GM23248 (cell line): ENCODE results near the gene MASTL. TPM values are rescaled to one million over a fixed set of nuclear protein-coding genes. Genes with fewer than 3 reads are reported as not detected.
"Not testable (repeated sequence)": the region's sequence is repeated elsewhere in the genome, so short reads cannot be mapped to it uniquely, and the experiment has no call there.

ENCODE experiments used
- DNase-seq: peaks from one replicate; pipeline ENCODE4 v3.0.0-alpha.2; 2015
- H2AFZ ChIP-seq: fragments of 200-600 bp; sonication (generic); 2 replicates; pipeline ENCODE4 v1.6.1; 2016; ENCODE audit warnings: antibody characterized with exemption
- H3F3A ChIP-seq: fragments of 200-600 bp; sonication (generic); 2 replicates; pipeline ENCODE4 v1.6.1; 2016; ENCODE audit warnings: mild to moderate bottlenecking, antibody characterized with exemption, mixed run types; ENCODE audit not compliant: insufficient read depth
- H3K27ac ChIP-seq: fragments of 200-600 bp; sonication (generic); 2 replicates; pipeline ENCODE4 v1.5.1; 2016; ENCODE audit warnings: mild to moderate bottlenecking
- H3K27me3 ChIP-seq: fragments of 200-600 bp; sonication (generic); replicated peaks from 2 replicates; pipeline ENCODE4 v1.6.1; 2016; ENCODE audit warnings: mild to moderate bottlenecking; ENCODE audit not compliant: insufficient read depth
- H3K36me3 ChIP-seq: fragments of 200-600 bp; sonication (generic); 2 replicates; pipeline ENCODE4 v1.6.1; 2016; ENCODE audit warnings: low read depth, mild to moderate bottlenecking
- H3K4me1 ChIP-seq: fragments of 200-600 bp; sonication (generic); 2 replicates; pipeline ENCODE4 v1.6.1; 2016; ENCODE audit warnings: mild to moderate bottlenecking; ENCODE audit not compliant: insufficient read depth
- H3K4me2 ChIP-seq: fragments of 200-600 bp; sonication (generic); one replicate; pipeline ENCODE4 v1.6.1; 2016; ENCODE audit warnings: mild to moderate bottlenecking; ENCODE audit not compliant: unreplicated experiment
- H3K4me3 ChIP-seq: fragments of 200-600 bp; sonication (generic); 2 replicates; pipeline ENCODE4 v1.5.1; 2016; ENCODE audit warnings: mild to moderate bottlenecking
- H3K79me2 ChIP-seq: fragments of 200-600 bp; sonication (generic); 2 replicates; pipeline ENCODE4 v1.6.1; 2016; ENCODE audit warnings: mild to moderate bottlenecking; ENCODE audit not compliant: insufficient read depth
- H3K9ac ChIP-seq: fragments of 200-600 bp; sonication (generic); 2 replicates; pipeline ENCODE4 v1.6.1; 2016; ENCODE audit warnings: mild to moderate bottlenecking
- H3K9me2 ChIP-seq: fragments of 200-600 bp; sonication (generic); 2 replicates; pipeline ENCODE4 v1.6.1; 2016; ENCODE audit warnings: mixed run types, mild to moderate bottlenecking, moderate library complexity; ENCODE audit not compliant: insufficient read depth
- H3K9me3 ChIP-seq: fragments of 200-600 bp; sonication (generic); one replicate; pipeline ENCODE4 v1.6.1; 2017; ENCODE audit warnings: low read depth
- H4K20me1 ChIP-seq: fragments of 200-600 bp; sonication (generic); 2 replicates; pipeline ENCODE4 v1.6.0; 2016; ENCODE audit not compliant: insufficient read depth
- EZH2 ChIP-seq: fragments of 200-600 bp; sonication (generic); IDR thresholded peaks from 2 replicates; pipeline ENCODE4 v1.6.1; 2018; ENCODE audit warnings: antibody characterized with exemption, mild to moderate bottlenecking; ENCODE audit not compliant: insufficient read depth, poor library complexity, severe bottlenecking
- EZH2phosphoT487 ChIP-seq: fragments of 200-600 bp; sonication (generic); IDR thresholded peaks from 2 replicates; pipeline ENCODE4 v1.6.1; 2018; ENCODE audit warnings: antibody characterized with exemption, moderate library complexity, mild to moderate bottlenecking, low read depth; ENCODE audit not compliant: insufficient read depth
- WGBS, 2 experiments: methylation state at CpG; one replicate each; pipeline ENCODE4 v1.1.6; 2015 to 2017; ENCODE audit warnings: low lambda C conversion rate in 2 of 2, low coverage in 1 of 2; ENCODE audit errors: missing lambda C conversion rate in 2 of 2; 5-methylcytosine and 5-hydroxymethylcytosine counted together
- in situ Hi-C: fragments of 300-500 bp; cut with MboI; formaldehyde crosslinking; loops from 2 replicates; pipeline ENCODE4 v1.15.0; 2020
- polyA plus RNA-seq: library from polyadenylated mRNA; unstranded; fragments of >200 nt; fragmentation: Nextera tagmentation; extraction: Ambion mirVana; gene quantifications from 2 replicates; pipeline ENCODE4 v1.2.1, GENCODE V29; 2016
- total RNA-seq: library from RNA; depleted of rRNA; stranded (reverse); fragments of >200 nt; shearing (Covaris generic); gene quantifications from 2 replicates; pipeline ENCODE4 v1.2.3, GENCODE V29; 2014

Gene MASTL
- total and polyA plus RNA-seq, 2 experiments from 2014 or later: 7.4 to 8.6 TPM

DNA sequence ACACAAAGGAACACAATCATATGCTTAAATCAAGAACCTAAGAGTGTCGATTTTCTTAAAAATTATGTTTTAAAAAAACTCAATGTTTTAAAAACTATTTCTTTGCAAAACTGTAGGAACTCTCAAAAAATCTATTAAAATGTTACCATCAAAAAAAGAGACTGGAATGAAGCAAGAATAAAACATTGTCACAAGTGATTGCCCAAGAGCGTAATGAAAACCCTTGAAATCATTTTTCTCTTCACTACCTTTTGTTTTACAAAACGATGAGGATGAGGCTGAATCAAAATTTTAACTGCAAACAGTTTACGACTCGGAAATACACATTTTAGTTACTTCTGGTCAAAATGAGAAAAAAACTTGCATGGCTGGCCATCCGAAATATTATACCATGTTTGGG is 1.8 kb upstream of the MASTL start:
- Histone ChIP-seq H3K9ac (peak overlapping the region; percentile 91), H3K9me2 (no peaks in the 10 kb centered on the region), H3K4me1 (peaks cover 17% of the 10 kb centered on the region; the same call in 1 of the 2 replicates), H3K9me3 (no peaks in the 10 kb centered on the region), H2AFZ (peak overlapping the region; percentile 88), H3K27ac (peak overlapping the region; percentile 96), H3K79me2 (peaks cover 82% of the 10 kb centered on the region), H3K4me3 (peak overlapping the region; percentile 92), H3K4me2 (peak overlapping the region; percentile 96), H3K27me3 (no peaks in the 10 kb centered on the region), H3F3A (peaks cover 15% of the 10 kb centered on the region), H4K20me1 (peaks cover 8% of the 10 kb centered on the region; the same call in 1 of the 2 replicates), H3K36me3 (peaks cover 5% of the 10 kb centered on the region)
- DNase-seq: peak; percentile 24
- no peak for TF ChIP-seq EZH2phosphoT487
- no peak for TF ChIP-seq EZH2
- in situ Hi-C loops: no loop called here
- 1 to 3% methylated on average over 6 of the region's 6 CpGs for WGBS, 2 experiments

DNA sequence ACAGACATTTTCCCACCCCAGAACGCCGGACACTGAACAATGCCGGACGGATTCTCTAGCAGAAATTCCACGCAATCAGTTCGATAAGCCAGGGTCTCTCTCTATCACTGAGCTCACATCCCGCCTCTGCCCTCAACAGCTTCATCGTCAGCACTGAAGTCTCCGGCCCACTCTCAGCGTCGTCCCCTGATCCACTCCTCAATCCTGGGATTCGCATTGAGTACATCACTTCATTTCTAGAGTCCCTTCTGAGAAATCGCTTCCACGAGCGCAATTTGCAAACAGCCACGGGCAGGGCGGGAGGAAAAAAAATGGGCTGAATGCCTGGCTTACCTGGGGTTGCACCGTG is 1.3 kb upstream of the MASTL start:
- Histone ChIP-seq H3K4me1 (peaks cover 14% of the 10 kb centered on the region; the same call in 1 of the 2 replicates), H3K4me2 (peak overlapping the region; percentile 96), H4K20me1 (peaks cover 8% of the 10 kb centered on the region; the same call in 1 of the 2 replicates), H3K36me3 (no peaks in the 10 kb centered on the region), H3K79me2 (peaks cover 82% of the 10 kb centered on the region), H2AFZ (peak overlapping the region; percentile 88), H3K27ac (peak overlapping the region; percentile 96), H3F3A (peaks cover 15% of the 10 kb centered on the region), H3K27me3 (no peaks in the 10 kb centered on the region), H3K9ac (peak overlapping the region; percentile 91), H3K9me3 (no peaks in the 10 kb centered on the region), H3K9me2 (no peaks in the 10 kb centered on the region), H3K4me3 (peak overlapping the region; percentile 92)
- in situ Hi-C loops: no loop called here
- 1% methylated on average over 18 of the region's 18 CpGs for WGBS, 2 experiments
- DNase-seq: peak; percentile 69
- TF ChIP-seq EZH2 (no peak), EZH2phosphoT487 (no peak)

DNA sequence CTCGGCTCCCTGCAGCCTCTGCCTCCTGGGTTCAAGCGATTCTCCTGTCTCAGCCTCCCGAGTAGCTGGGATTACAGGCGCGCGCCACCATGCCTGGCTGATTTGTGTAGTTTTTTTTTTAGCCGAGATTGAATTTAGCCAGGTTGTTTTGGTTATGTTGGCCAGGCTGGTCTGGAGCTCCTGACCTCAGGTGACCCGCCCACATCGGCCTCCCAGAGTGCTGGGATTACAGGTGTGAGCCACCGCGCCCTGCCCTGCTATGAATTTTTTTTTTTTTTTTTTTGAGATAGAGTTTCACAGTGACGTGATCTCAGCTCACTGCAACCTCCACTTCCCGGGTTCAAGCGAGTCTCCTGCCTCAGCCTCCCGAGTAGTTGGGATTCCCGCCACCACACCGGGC is 1.4 kb downstream of the MASTL start:
- H4K20me1 ChIP-seq, in situ Hi-C loops, H3K27me3 ChIP-seq, H3K36me3 ChIP-seq, H3K9me3 ChIP-seq, H3K9me2 ChIP-seq, DNase-seq: not testable (repeated sequence)
- H3K9ac ChIP-seq: peak overlapping the region; percentile 91
- H3K4me2 ChIP-seq: peak overlapping the region; percentile 100
- H3K79me2 ChIP-seq: peaks cover 63% of the 10 kb centered on the region
- peak overlapping the region; percentile 92 for H3K4me3 ChIP-seq
- H3F3A ChIP-seq: peaks cover 15% of the 10 kb centered on the region
- 84 to 85% methylated on average over 17 of the region's 17 CpGs for WGBS, 2 experiments
- H3K27ac ChIP-seq: peak overlapping the region; percentile 96
- H2AFZ ChIP-seq: peak overlapping the region; percentile 88
- peaks cover 10% of the 10 kb centered on the region; the same call in 1 of the 2 replicates for H3K4me1 ChIP-seq

DNA sequence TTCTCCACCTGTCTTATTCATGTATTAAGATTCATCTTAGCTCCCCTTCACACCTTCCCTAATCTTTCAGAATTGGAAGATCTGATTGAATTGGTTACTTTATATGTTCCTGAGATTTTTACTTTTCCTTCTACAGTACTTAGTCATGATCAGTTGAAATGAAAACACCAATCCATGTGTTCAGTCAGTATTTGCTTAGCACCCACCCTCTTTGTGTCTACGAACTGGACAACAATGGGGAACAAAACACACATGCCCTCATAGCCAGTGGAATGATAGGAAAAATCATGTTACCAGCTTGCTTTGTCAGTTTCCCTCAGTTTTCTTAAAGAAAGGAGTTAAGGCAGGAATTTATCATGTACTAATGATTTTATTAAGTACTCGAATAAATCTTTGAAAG is 2.0 kb downstream of the MASTL start:
- TF ChIP-seq EZH2 (no peak), EZH2phosphoT487 (no peak)
- Histone ChIP-seq H3K4me1 (peaks cover 6% of the 10 kb centered on the region; the same call in 1 of the 2 replicates), H3K9me3 (no peaks in the 10 kb centered on the region), H3K9ac (peak overlapping the region; percentile 91), H3K36me3 (peaks cover 16% of the 10 kb centered on the region), H4K20me1 (peaks cover 4% of the 10 kb centered on the region; the same call in 1 of the 2 replicates), H3K4me3 (peak overlapping the region; percentile 92; the same call in 1 of the 2 replicates), H3K27ac (peak overlapping the region; percentile 96), H3F3A (peaks cover 15% of the 10 kb centered on the region), H3K9me2 (no peaks in the 10 kb centered on the region), H3K27me3 (no peaks in the 10 kb centered on the region), H2AFZ (no peak overlapping the region), H3K4me2 (peak overlapping the region; percentile 100), H3K79me2 (peaks cover 57% of the 10 kb centered on the region)
- DNase-seq: peak; percentile 15
- in situ Hi-C loops: no loop called here
- WGBS, 2 experiments: 58 to 64% methylated on average over 2 of the region's 2 CpGs

DNA sequence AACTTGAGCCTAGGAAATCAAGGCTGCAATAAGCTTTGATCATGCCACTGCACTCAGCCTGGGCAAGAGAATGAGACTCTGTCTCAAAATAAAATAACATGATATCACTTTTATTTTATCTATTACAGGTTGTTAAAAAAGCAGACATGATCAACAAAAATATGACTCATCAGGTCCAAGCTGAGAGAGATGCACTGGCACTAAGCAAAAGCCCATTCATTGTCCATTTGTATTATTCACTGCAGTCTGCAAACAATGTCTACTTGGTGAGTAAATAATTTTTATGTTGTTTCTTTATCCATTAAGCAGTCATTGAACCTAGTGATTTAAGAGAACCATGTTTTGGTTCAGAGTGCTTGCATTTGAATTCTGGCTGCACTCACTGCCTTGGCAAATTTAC is 3.3 kb downstream of the MASTL start:
- Histone ChIP-seq H3K27ac (no peak overlapping the region), H3K4me3 (no peak overlapping the region), H3K36me3 (peaks cover 22% of the 10 kb centered on the region), H3K9ac (no peak overlapping the region), H4K20me1 (no peaks in the 10 kb centered on the region), H3K79me2 (peaks cover 44% of the 10 kb centered on the region), H3K9me2 (no peaks in the 10 kb centered on the region), H3F3A (peaks cover 14% of the 10 kb centered on the region), H3K27me3 (no peaks in the 10 kb centered on the region), H2AFZ (no peak overlapping the region), H3K4me1 (no peaks in the 10 kb centered on the region), H3K9me3 (no peaks in the 10 kb centered on the region), H3K4me2 (no peak overlapping the region)
- in situ Hi-C loops: no loop called here
- peak; percentile 48 for DNase-seq
- TF ChIP-seq EZH2: no peak
